ENCODE results near the gene NOX4. TPM values are rescaled to one million over a fixed set of nuclear protein-coding genes. Genes with fewer than 3 reads are reported as not detected.
"Not testable (repeated sequence)": the region's sequence is repeated elsewhere in the genome, so short reads cannot be mapped to it uniquely, and the experiment has no call there.

Gene NOX4
- total and polyA plus RNA-seq, 9 donors: 0.78 to 5.0 (median 1.6) TPM

DNA sequence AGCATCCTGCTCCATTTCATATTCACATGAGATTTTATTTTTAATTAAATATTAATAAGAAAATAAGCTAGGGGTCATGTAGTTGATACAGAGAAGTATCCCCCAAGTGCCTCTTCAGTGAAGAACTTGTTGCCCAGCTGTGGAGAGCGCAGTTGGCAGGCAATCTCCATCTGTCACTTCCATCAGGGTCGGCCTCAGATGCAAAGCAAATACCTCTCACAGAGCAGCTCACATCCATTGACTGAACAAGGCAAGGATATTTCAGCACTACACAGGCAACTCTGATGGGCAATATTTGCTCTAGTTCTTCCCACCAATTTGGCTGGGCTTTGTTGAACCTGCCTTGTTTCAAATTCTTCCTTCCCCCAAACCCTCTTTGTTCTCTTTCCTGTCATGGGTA lies 129.4 kb downstream of the NOX4 start:
- DNase-seq: no peak
- Histone ChIP-seq H3K27ac (no peak overlapping the region), H3K36me3 (no peaks in the 10 kb centered on the region), H3K27me3 (no peaks in the 10 kb centered on the region), H3K9me3 (no peaks in the 10 kb centered on the region), H3K4me1 (ENCODE audit: insufficient read depth) (no peaks in the 10 kb centered on the region), H3K4me3 (no peak overlapping the region)
- intact Hi-C loops (cut with DNase I): no loop called here
- WGBS, 3 donors: 95 to 98% (median 95%) methylated on average over 2 of the region's 2 CpGs
- TF ChIP-seq POLR2A (IDR thresholded peaks at IDR 0.05): no peak
- TF ChIP-seq EP300 (IDR thresholded peaks at IDR 0.05): no peak

- H3K4me1 ChIP-seq (ENCODE audit: insufficient read depth); H3K27me3 ChIP-seq; H3K9me3 ChIP-seq; intact Hi-C loops (cut with DNase I); H3K4me3 ChIP-seq; DNase-seq; H3K27ac ChIP-seq; H3K36me3 ChIP-seq: not testable (repeated sequence)
These were observed 132.0 kb downstream of the NOX4 start for GRCh38 chr11:89359208-89359607.

DNA sequence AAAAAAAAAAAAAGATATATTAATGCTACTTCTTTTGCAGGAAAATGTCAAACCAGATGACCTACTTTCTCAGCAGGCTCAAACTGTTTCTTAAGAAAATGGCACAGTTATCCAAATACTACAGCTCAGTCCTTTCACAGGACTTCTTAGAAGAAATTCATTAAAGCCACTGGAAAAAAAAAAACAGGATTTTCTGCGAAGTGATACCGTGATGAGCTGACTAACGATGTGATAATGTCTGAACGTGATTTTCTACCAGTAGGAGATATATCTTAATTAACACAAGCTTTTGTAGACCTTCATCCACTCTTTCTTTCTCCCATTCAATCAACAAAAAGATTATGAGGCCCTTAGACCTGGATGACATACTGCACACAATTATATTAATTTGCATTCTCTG lies 132.4 kb downstream of the NOX4 start:
- no peak overlapping the region for H3K27ac ChIP-seq
- no peak for DNase-seq
- TF ChIP-seq, protein P1, sequence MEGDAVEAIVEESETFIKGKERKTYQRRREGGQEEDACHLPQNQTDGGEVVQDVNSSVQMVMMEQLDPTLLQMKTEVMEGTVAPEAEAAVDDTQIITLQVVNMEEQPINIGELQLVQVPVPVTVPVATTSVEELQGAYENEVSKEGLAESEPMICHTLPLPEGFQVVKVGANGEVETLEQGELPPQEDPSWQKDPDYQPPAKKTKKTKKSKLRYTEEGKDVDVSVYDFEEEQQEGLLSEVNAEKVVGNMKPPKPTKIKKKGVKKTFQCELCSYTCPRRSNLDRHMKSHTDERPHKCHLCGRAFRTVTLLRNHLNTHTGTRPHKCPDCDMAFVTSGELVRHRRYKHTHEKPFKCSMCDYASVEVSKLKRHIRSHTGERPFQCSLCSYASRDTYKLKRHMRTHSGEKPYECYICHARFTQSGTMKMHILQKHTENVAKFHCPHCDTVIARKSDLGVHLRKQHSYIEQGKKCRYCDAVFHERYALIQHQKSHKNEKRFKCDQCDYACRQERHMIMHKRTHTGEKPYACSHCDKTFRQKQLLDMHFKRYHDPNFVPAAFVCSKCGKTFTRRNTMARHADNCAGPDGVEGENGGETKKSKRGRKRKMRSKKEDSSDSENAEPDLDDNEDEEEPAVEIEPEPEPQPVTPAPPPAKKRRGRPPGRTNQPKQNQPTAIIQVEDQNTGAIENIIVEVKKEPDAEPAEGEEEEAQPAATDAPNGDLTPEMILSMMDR (IDR thresholded peaks at IDR 0.05): no peak
- no peak for TF ChIP-seq EP300 (IDR thresholded peaks at IDR 0.05)
- no peak for TF ChIP-seq POLR2A (IDR thresholded peaks at IDR 0.05)
- no peaks in the 10 kb centered on the region for H3K4me1 ChIP-seq (ENCODE audit: insufficient read depth)
- no peaks in the 10 kb centered on the region for H3K27me3 ChIP-seq
- no peaks in the 10 kb centered on the region for H3K36me3 ChIP-seq
- WGBS, 3 donors: 62 to 70% (median 66%) methylated on average over 4 of the region's 4 CpGs
- no peaks in the 10 kb centered on the region for H3K9me3 ChIP-seq
- intact Hi-C loops (cut with DNase I): no loop called here
- no peak overlapping the region for H3K4me3 ChIP-seq

- 96 to 100% (median 99%) methylated on average over 1 of the region's 1 CpG for WGBS, 3 donors
- no peak for DNase-seq
- no peaks in the 10 kb centered on the region for H3K9me3 ChIP-seq
- no peak overlapping the region for H3K27ac ChIP-seq
- no peaks in the 10 kb centered on the region for H3K27me3 ChIP-seq
- H3K36me3 ChIP-seq: no peaks in the 10 kb centered on the region
- no peak overlapping the region for H3K4me3 ChIP-seq
- TF ChIP-seq POLR2A (IDR thresholded peaks at IDR 0.05): no peak
- TF ChIP-seq, protein P1 (IDR thresholded peaks at IDR 0.05): no peak
- TF ChIP-seq EP300 (IDR thresholded peaks at IDR 0.05): no peak
- no peaks in the 10 kb centered on the region for H3K4me1 ChIP-seq (ENCODE audit: insufficient read depth)
- intact Hi-C loops (cut with DNase I): no loop called here
These were observed 135.5 kb downstream of the NOX4 start for GRCh38 chr11:89355646-89356045.

- H3K36me3 ChIP-seq; H3K27me3 ChIP-seq; intact Hi-C loops (cut with DNase I); H3K27ac ChIP-seq; H3K4me1 ChIP-seq (ENCODE audit: insufficient read depth); H3K4me3 ChIP-seq; H3K9me3 ChIP-seq; DNase-seq: not testable (repeated sequence)
- 98 to 99% (median 99%) methylated on average over 2 of the region's 2 CpGs for WGBS, 3 donors
These were observed 136.7 kb downstream of the NOX4 start for GRCh38 chr11:89354513-89354912.

- Histone ChIP-seq H3K27me3 (no peaks in the 10 kb centered on the region), H3K36me3 (no peaks in the 10 kb centered on the region), H3K4me3 (no peak overlapping the region), H3K9me3 (no peaks in the 10 kb centered on the region), H3K27ac (no peak overlapping the region), H3K4me1 (ENCODE audit: insufficient read depth) (no peaks in the 10 kb centered on the region)
- TF ChIP-seq EP300 (IDR thresholded peaks at IDR 0.05) (no peak), POLR2A (IDR thresholded peaks at IDR 0.05) (no peak)
- TF ChIP-seq, protein P1 (IDR thresholded peaks at IDR 0.05): no peak
- intact Hi-C loops (cut with DNase I): no loop called here
- WGBS, 3 donors: 89 to 93% (median 93%) methylated on average over 2 of the region's 2 CpGs
- DNase-seq: no peak
These were observed 144.1 kb downstream of the NOX4 start for GRCh38 chr11:89347071-89347470.
